Endothelial cell of umbilical vein (primary cell): ENCODE results near the gene AQP3.

Experiments used
- FOS ChIP-seq: IDR thresholded peaks from 2 replicates; pipeline ENCODE4 v1.6.1; 2011; ENCODE audit warnings: mild to moderate bottlenecking, low read length, moderate library complexity, borderline replicate concordance; ENCODE audit not compliant: insufficient read depth
- POLR2AphosphoS5 ChIP-seq: IDR thresholded peaks from 2 replicates; pipeline ENCODE4 v1.6.1; 2012; ENCODE audit warnings: low read depth, mild to moderate bottlenecking, control low read depth, low read length, moderate library complexity; ENCODE audit not compliant: insufficient read depth

- TF ChIP-seq FOS = no peak
- no peak for TF ChIP-seq POLR2AphosphoS5
These were observed 16.7 kb upstream of the AQP3 start for GRCh38 chr9:33464045-33464636.
